HEK293T (cell line): Measurements from ENCODE around the gene CCDC183.

Experiments
- CTCF ChIA-PET: fragments of 350-600 bp; formaldehyde crosslinking; extraction: SDS; loops from one replicate; lab custom pipeline; 2021; ENCODE audit warnings: antibody characterized with exemption, inconsistent platforms; lab: Yijun Ruan, JAX
- POLR2A ChIA-PET: fragments of 350-600 bp; formaldehyde crosslinking; extraction: SDS; loops from one replicate; lab custom pipeline; 2020; ENCODE audit warnings: antibody characterized with exemption, inconsistent platforms; lab: Yijun Ruan, JAX
- DNase-seq: peaks from one replicate; pipeline ENCODE4 v3.0.0; 2012; ENCODE audit warnings: mixed read lengths; ENCODE audit errors: extremely low spot score
- ARNT ChIP-seq: fragments of 450-650 bp; IDR thresholded peaks from 2 replicates; pipeline ENCODE4 v1.6.1; 2017; ENCODE audit warnings: mild to moderate bottlenecking
- BHLHE40 ChIP-seq: fragments of 450-650 bp; IDR thresholded peaks from 2 replicates; pipeline ENCODE4 v1.6.1; 2016; ENCODE audit warnings: mild to moderate bottlenecking, moderate library complexity, borderline replicate concordance
- CTBP1 ChIP-seq: fragments of 450-650 bp; IDR thresholded peaks from 2 replicates; pipeline ENCODE4 v1.6.1; 2016; ENCODE audit warnings: borderline replicate concordance
- ELF4 ChIP-seq: fragments of 450-650 bp; IDR thresholded peaks from 2 replicates; pipeline ENCODE4 v1.6.1; 2017; ENCODE audit warnings: antibody characterized with exemption
- FOXA1 ChIP-seq: fragments of 450-650 bp; IDR thresholded peaks from 2 replicates; pipeline ENCODE4 v1.6.1; 2016; ENCODE audit warnings: mild to moderate bottlenecking
- FOXK2 ChIP-seq: fragments of 450-650 bp; IDR thresholded peaks from 2 replicates; pipeline ENCODE4 v1.6.1; 2016; ENCODE audit warnings: mild to moderate bottlenecking
- FOXM1 ChIP-seq: fragments of 450-650 bp; IDR thresholded peaks from 2 replicates; pipeline ENCODE4 v1.6.1; 2017; ENCODE audit warnings: mild to moderate bottlenecking, borderline replicate concordance
- HDGF ChIP-seq: fragments of 450-650 bp; IDR thresholded peaks from 2 replicates; pipeline ENCODE4 v1.6.1; 2017; ENCODE audit warnings: antibody characterized with exemption, borderline replicate concordance
- L3MBTL2 ChIP-seq: fragments of 450-650 bp; conservative IDR thresholded peaks from 2 replicates; pipeline ENCODE4 v1.6.1; 2016; ENCODE audit warnings: mild to moderate bottlenecking
- LEF1 ChIP-seq: fragments of 450-650 bp; IDR thresholded peaks from 2 replicates; pipeline ENCODE4 v1.6.1; 2017; ENCODE audit warnings: mild to moderate bottlenecking, borderline replicate concordance
- NFRKB ChIP-seq: fragments of 450-650 bp; IDR thresholded peaks from 2 replicates; pipeline ENCODE4 v1.6.1; 2016; ENCODE audit warnings: mild to moderate bottlenecking, moderate library complexity
- SP1 ChIP-seq: fragments of 450-650 bp; IDR thresholded peaks from 2 replicates; pipeline ENCODE4 v1.6.1; 2017
- SUZ12 ChIP-seq: fragments of 450-650 bp; IDR thresholded peaks from 2 replicates; pipeline ENCODE4 v1.6.1; 2016; ENCODE audit warnings: mild to moderate bottlenecking
- TARDBP ChIP-seq: fragments of 450-650 bp; IDR thresholded peaks from 2 replicates; pipeline ENCODE4 v1.6.1; 2016
- ZNF384 ChIP-seq: fragments of 450-650 bp; IDR thresholded peaks from 2 replicates; pipeline ENCODE4 v1.6.1; 2016
- TF ChIP-seq, protein P1 (sequence below): fragments of 450-650 bp; IDR thresholded peaks from 2 replicates; pipeline ENCODE4 v1.6.1; 2016

The CCDC183 gene

GRCh38 chr9:136850866-136851775 is 55.0 kb downstream of the CCDC183 start:
- DNase-seq = no peak
- ChIA-PET CTCF (no interaction called here), POLR2A (interaction anchor here (1.5 to 1.8 kb wide), 2 partner anchors 15 to 31 kb away, joined by 3 to 6 read pairs; partner anchors contain the start of gene EDF1)
- TF ChIP-seq NFRKB (no peak), FOXA1 (no peak), LEF1 (no peak), SP1 (no peak), ZNF384 (no peak), ELF4 (no peak), FOXK2 (no peak), CTBP1 (no peak), ARNT (no peak), FOXM1 (no peak), HDGF (no peak), SUZ12 (no peak), BHLHE40 (no peak)
- TF ChIP-seq, protein P1, sequence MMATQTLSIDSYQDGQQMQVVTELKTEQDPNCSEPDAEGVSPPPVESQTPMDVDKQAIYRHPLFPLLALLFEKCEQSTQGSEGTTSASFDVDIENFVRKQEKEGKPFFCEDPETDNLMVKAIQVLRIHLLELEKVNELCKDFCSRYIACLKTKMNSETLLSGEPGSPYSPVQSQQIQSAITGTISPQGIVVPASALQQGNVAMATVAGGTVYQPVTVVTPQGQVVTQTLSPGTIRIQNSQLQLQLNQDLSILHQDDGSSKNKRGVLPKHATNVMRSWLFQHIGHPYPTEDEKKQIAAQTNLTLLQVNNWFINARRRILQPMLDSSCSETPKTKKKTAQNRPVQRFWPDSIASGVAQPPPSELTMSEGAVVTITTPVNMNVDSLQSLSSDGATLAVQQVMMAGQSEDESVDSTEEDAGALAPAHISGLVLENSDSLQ = no peak

- ChIA-PET POLR2A (interaction anchor here (1.2 to 1.8 kb wide), 2 partner anchors 14 kb away, joined by 3 to 6 read pairs; partner anchors contain the start of gene EDF1), CTCF (no interaction called here)
- TF ChIP-seq FOXK2 (no peak), ELF4 (no peak), L3MBTL2 (no peak), CTBP1 (no peak), ARNT (no peak), BHLHE40 (no peak)
- no peak for DNase-seq
Observed at GRCh38 chr9:136851941-136852663, 56.0 kb downstream of the CCDC183 start, which contains the start of gene MAMDC4. Gene MAMDC4 (plus strand): TSS chr9:136852346. CDS start chr9:136852417, 71 bp downstream.

DNA sequence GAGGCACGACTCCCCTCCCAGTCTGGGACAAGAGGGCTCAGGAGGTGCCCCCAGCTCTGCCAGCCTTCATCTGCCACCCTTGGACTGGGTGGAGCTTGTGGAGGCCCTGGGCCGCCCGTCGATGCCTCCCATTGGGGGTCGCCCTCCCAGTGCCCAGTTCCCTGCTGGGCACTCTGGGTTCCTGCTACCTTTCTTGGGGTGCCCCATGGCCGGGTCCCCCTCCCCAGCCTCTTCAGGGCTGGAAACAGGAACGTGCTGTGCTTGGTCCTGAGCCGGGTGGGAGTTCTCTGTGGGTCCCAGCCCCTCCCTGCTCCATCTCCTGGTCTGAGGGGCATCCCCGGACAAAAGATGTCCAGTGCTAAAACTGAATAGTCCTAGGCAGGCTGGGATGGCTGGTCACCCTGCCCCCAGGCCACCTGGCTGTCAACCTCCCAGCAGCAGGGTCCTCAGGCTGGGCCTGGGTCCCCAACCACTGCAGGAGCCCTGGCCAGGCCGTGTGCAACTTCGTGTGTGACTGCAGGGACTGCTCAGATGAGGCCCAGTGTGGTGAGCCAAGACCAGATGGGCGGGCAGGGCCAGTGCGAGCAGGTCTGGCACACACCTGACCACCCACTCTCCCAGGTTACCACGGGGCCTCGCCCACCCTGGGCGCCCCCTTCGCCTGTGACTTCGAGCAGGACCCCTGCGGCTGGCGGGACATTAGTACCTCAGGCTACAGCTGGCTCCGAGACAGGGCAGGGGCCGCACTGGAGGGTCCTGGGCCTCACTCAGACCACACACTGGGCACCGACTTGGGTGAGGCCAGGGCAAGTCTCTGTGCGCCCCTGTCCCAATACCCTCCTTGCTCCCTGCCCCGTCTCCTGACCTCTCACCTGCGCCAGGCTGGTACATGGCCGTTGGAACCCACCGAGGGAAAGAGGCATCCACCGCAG is 56.8 kb downstream of the CCDC183 start:
- POLR2A ChIA-PET = interaction anchor here (1.2 kb wide), 1 partner anchor 13 kb away, joined by 3 read pairs; the partner anchor contains the start of gene EDF1
- DNase-seq = no peak
- TF ChIP-seq FOXA1 = no peak
- TF ChIP-seq BHLHE40 = no peak
- TF ChIP-seq FOXK2 = no peak
- no peak for TF ChIP-seq TARDBP
- no peak for TF ChIP-seq L3MBTL2
- TF ChIP-seq SP1 = no peak
- TF ChIP-seq ZNF384 = no peak
- no peak for TF ChIP-seq ARNT
- no peak for TF ChIP-seq ELF4
- CTCF ChIA-PET = no interaction called here

DNA sequence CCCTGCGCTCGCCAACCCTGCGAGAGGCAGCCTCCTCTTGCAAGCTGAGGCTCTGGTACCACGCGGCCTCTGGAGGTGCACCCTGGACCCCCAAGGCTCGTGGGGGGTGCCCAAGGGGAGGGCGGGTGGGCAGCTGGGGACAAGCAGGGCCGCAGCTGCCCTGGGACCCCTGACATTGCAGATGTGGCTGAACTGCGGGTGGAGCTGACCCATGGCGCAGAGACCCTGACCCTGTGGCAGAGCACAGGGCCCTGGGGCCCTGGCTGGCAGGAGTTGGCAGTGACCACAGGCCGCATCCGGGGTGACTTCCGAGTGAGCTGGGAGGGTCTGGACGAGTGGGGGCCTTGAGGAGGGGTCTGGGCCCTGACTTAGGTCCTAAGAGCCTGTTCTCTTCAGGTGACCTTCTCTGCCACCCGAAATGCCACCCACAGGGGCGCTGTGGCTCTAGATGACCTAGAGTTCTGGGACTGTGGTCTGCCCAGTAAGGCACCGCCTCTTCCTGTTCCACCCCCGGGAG is 57.5 kb downstream of the CCDC183 start:
- ChIA-PET POLR2A (no interaction called here), CTCF (no interaction called here)
- TF ChIP-seq CTBP1 (no peak), LEF1 (no peak), HDGF (no peak), FOXA1 (no peak), NFRKB (no peak), FOXM1 (no peak), ZNF384 (no peak), SP1 (no peak), TARDBP (no peak), FOXK2 (no peak), L3MBTL2 (no peak), ARNT (no peak), BHLHE40 (no peak), ELF4 (no peak)
- TF ChIP-seq, protein P1 = no peak
- DNase-seq = no peak

DNA sequence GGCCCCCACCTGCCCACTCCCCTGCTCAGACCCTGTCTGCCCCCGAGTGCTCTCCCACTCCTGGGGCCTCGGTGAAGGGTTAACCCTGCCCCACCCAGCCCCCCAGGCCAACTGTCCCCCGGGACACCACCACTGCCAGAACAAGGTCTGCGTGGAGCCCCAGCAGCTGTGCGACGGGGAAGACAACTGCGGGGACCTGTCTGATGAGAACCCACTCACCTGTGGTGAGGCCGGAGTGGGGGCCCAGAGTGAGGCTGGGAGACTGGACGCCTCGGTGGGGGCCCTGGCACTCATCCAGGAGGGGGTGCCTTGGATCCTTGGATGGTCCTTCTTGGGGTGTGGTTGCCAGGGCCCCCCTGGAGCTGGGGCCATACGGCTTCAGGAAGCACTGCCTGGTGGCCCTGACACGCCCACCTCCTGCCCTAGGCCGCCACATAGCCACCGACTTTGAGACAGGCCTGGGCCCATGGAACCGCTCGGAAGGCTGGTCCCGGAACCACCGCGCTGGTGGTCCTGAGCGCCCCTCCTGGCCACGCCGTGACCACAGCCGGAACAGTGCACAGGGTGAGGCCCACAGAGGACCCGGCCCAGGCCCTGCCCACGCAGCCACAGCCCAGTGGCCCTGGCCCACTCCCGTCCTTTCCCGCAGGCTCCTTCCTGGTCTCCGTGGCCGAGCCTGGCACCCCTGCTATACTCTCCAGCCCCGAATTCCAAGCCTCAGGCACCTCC is 58.1 kb downstream of the CCDC183 start:
- ChIA-PET CTCF (interaction anchor here (0.6 kb wide), 1 partner anchor 181 kb away, joined by 3 read pairs; no protein-coding TSS in a partner anchor), POLR2A (no interaction called here)
- TF ChIP-seq HDGF = no peak
- TF ChIP-seq SUZ12 = no peak
- no peak for TF ChIP-seq ELF4
- TF ChIP-seq CTBP1 = no peak
- TF ChIP-seq SP1 = no peak
- TF ChIP-seq TARDBP = no peak
- no peak for DNase-seq
